Measurements from ENCODE around the gene SLC13A3.

The SLC13A3 gene

DNA sequence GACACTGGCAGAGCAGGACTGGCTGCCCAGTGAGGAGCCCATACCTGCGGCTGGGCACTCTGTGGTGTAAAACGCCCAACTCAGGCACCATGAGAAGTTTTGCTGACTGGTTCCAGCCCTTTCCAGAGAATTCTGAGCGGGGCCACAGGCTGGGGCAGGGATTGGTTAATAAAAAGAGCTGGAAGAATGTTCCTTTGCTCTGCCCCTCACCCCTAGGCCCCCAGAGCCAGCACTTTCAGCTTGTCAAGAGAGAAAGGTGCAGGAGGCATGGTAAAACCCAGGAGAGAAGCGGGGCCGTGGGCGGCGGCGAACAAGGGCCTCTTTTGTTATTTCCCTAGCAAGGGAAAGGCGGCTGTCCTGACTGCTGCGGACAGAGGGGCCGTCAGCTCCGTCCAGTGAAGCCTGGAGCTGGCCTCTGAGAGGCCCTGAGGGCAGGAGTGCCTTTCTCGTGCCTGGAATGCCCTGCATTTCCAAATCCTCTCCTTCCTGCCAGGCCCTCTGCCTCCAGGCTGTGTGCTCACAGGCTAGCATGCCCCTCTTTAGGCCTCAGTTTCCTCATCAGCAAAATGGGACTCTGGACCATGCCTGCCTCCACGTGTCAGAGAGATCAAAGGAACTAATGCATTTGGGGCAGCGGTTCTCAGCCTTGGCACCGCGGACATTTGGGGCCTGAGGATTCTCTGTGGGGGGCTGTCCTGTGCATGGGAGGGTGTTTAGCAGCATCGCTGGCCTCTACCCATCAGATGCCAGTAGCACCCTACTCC, 12.9 kb downstream of the SLC13A3 start:
- DNase-seq (ENCODE audit: extremely low spot score, insufficient read length, low read depth) (no peak), FAIRE-seq (no peak)

DNA sequence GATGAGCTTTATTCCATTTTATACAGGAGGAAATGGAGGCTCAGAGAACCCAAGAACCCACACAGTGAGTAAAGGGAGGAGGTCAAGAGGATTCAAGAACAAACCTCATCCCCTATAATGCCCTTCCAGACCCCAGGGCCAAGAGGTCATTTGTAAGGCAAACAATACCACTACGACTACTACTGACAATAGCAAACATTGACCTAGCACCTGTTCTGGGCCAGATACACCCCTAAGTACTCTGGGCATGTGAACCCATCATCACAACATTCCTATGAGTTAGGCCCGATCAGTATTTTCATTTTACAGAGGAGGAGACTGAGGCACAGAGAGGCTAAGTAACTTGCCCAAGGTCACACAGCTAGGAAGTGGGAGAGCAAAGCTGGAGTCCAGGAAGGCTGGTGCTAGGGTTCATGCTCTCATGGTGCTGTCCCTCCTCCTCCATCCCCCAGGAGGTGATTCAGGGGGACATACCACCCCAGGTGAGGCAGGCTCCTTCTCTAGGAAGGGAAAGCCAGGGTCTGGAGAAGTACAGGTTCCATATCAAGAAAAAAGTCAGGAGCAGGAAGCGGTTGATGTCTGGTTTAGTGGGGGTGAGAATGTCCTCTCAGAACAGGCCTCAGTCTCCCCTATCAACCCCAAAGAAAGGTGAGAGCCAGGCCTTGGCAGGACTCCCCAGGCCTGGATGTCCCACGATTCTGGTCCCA, 13.7 kb downstream of the SLC13A3 start:
- FAIRE-seq (no peak), DNase-seq (ENCODE audit: extremely low spot score, insufficient read length, low read depth) (no peak)

DNA sequence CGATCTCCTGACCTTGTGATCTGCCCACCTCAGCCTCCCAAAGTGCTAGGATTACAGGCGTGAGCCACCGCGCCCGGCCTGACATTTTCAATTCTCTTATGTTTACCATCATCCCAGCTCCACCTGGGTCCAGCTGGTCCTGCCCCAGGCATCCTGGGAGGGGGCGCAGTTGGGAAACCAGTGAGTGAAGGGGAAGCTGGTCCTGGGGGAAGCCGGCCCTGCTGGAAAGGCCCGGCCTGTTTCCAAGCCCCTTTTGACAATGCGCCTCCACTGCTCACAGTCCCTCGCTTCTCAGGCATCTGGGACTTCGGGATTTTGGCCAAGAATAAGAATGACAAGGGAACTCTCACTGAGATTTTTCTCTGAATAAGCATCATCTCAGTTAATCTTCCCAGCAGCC, 14.2 kb downstream of the SLC13A3 start:
- DNase-seq (ENCODE audit: extremely low spot score, insufficient read length, low read depth) (no peak), FAIRE-seq (no peak)

DNA sequence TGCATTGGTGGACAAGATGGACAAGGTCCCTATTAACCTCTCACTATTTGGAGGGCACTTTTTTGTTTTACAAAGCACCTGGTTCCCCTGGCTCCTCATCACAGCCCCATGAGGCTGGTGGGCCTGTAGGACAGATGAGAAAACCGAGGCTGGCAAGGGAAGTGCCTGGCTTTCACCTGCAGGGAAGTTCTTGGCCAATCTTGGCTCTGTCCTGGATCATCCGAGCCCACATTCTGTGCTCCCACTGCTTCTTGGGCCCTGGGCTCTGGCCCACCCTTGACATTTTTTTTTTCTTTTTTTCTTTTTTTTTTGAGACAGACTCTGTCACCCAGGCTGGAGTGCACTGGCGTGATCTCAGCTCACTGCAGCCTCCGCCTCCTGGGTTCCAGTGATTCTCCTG, 14.7 kb downstream of the SLC13A3 start:
- no peak for FAIRE-seq

DNA sequence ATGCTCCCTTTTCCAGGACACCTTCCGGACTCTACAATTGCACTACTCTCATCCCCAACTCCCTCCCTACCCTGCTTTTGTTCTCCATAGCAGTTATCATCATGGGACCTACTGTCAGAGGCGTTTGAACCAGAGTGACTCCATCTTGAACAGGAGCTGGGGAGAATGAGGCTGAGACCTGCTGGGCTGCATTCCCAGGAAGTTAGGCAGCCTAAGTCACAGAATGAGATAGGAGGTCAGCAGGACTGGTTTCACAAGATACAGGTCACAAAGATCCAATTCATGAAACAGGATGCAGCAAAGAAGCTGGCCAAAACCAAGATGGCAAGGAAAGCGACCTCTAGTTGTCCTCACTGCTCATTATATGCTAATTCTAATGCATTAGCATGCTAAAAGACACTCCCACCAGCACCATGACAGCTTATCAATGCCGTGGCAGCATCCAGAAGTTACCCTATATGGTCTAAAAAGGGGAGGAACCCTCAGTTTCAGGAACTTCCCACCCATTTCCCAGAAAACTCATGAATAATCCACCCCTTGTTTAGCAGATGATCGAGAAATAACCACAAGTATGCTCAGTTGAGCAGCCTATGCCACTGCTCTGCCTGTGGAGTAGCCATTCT, 15.6 kb downstream of the SLC13A3 start:
- no peak for FAIRE-seq
- DNase-seq (ENCODE audit: extremely low spot score, insufficient read length, low read depth): no peak

More for the DNA sequence above, 14.7 kb downstream of the SLC13A3 start:
- no peak for DNase-seq (ENCODE audit: extremely low spot score, insufficient read length, low read depth)

DNA sequence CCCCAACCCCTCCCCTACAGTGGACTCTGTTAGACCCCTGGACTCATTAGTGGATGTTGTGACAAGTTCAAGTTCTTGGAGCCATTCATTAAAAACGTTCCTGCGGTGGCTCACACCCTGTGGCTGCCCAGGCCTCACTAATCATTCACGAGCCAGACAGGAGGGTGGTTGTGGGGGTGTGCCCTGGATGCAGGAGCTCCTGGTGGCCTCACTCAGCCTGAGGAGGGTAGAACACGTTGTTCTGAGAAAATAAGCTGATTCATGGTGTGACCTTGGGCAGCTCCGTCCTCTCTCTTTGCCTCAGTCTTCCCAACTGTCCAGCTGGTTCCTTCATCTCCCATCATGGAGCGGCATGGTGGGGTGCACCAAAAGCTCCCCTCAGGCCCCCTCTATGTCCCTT, 16.7 kb downstream of the SLC13A3 start:
- FAIRE-seq: no peak
- DNase-seq (ENCODE audit: extremely low spot score, insufficient read length, low read depth): no peak

DNA sequence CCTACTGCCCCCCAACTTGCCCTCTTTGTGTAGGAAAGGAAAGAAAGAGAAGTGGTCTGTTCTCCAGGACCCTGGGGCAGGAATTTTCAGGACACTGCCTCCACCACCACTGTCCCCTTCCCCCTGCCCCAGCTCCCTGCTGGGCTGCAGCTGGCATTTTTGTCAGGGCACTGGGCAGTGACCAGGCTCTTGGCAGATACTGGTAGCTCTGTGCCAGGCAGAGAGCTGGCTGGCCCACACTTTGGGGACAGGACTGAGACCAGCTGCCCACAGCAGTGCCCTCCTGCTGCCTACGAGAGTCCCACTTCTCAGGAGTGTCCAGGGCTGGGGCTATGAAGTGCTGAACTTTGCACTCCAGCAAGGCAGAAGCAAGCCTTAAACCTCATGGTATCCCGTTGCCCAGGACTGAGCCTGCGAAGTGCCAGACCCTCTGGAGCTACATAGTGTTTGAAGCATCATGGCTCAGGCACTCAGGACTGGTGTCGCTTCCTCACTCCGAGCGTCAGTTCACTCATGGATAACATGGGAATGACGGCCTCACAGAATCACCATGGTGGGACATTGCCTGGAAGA, 19.3 kb downstream of the SLC13A3 start:
- FAIRE-seq (no peak), DNase-seq (ENCODE audit: extremely low spot score, insufficient read length, low read depth) (no peak)

DNA sequence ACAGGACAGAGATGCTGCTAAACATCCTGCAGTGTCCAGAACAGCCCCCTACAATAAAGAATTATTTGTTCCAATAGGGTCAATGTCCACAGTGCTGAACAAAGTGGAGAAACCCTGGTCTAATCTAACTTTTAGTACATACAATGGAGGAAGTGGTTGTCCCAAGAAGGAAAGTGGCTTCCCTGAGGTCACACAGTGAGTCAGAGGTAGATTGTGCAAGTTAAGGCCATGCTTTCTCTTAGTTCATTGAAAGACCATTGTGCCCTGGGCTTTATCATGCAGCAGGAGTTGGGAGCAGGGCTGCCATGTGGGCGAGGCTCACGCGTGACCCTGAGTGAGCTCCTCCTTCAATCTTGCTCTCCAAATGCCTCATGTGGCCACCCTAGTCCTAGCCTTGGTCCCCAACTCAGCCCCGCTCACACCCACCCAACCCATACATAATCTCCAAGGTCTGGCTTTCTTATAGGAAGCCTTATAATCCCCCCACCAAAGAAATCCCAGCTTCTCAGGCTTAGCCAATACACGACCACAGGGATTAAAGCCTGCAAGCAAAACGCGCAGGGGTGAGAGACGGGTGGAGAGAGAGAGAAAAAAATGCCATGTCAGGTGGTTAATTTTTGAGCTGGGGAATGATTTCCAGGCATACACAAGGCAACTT, 19.9 kb downstream of the SLC13A3 start:
- no peak for FAIRE-seq

DNA sequence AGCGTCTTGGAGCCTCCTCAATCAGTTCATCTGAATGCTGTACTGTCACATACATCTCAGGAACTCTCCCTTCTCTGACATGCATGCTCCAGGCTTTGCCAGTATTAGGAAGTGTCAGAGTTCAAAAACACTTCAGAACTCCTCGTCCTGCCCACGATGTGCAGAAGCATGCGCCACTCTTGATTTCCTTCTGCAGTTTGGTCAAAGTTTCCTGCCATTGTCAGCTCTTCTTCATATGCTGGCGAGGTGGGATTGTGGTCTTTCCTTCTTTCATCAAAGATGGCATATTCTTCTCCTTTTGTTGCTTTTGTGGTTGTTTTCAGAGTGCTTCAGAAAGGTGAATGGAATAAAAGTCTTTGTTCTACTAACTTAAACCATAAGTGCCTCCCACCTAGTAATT, 21.0 kb downstream of the SLC13A3 start:
- no peak for DNase-seq (ENCODE audit: extremely low spot score, insufficient read length, low read depth)
- no peak for FAIRE-seq

More for the DNA sequence above, 19.9 kb downstream of the SLC13A3 start:
- no peak for DNase-seq (ENCODE audit: extremely low spot score, insufficient read length, low read depth)

DNA sequence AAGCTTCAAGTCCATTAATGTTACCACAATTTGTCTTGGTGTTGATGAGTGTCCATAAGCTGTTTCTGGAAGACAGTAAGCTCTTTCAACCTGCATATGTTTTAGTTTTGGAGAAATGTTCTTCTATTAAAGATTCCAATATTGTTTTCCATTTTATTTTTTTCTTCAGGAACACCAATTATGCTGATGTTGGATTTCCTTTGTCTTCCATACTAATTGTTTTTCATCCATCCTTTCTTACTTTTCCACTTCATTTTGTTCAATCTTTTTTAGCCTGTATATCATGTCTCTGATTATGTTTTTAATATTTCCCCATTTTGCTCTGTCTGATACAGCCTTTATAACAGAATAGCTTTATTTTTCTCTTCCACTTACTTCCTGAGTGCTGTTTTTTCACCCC, 21.9 kb downstream of the SLC13A3 start:
- DNase-seq (ENCODE audit: extremely low spot score, insufficient read length, low read depth) (no peak), FAIRE-seq (no peak)

DNA sequence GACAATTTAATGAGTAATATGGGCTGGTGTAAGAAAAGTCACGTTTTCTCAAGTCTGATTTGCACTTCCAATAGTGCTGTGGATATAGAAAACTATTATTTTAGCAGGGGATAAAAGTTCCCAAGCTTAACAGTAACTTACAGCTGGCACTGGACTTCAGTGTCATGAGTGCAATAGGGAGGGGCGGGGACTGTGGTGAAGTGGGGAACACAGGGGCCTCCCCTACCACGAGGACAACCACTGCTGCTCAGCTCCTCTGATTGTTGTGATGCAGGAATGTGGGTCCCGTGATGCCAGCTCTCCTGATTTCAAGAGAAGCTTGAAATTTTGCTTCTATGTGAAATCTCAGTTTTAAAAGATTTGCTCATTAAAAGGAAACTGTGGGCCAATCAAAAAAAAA, 24.0 kb downstream of the SLC13A3 start:
- DNase-seq (ENCODE audit: extremely low spot score, insufficient read length, low read depth) (no peak), FAIRE-seq (no peak)

DNA sequence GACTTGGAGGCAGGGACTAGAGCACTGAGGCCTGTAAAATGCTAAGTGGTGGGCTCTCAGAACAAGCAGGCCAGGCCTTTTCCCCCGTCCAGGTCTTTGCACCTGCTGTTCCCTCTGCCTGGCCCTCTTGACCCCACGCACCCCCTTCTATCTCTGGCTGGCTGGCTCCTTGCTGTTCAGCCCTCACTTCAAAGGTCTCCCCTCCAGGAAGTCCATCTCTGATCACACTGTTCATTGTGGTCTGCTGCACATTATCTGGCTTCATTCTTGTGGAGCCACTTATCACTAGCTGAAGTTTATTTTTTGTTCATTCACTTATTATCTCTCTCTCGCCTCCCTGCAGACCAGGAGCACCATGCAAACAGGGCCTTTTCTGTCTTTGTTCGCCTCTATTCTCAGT, 24.5 kb downstream of the SLC13A3 start:
- no peak for FAIRE-seq

DNA sequence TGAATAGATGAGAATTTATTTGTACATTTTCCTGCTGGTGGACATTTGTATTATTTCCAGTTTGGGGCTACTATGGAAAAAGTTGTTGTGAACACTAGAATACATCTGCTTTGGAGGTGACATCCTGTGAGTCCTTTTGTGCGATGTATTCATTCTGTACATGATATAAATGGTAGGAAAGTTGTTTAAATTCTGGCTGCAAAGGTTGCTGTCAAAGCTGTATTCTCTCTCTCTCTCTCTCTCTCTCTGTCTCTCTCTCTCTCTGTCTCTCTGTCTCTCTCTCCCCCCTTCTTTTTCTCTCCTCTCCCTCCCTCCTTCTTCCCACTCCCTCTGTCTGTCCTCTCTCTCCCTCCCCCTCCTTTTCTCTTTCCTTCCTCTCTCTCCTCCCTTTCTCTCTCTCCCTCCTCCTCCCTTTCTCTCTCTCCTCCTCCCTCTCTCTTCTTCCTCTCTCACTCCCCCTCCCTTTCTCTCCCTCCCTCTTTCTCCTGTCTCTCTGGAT, 25.3 kb downstream of the SLC13A3 start:
- no peak for DNase-seq (ENCODE audit: extremely low spot score, insufficient read length, low read depth)
- FAIRE-seq: no peak

More for the DNA sequence above, 24.5 kb downstream of the SLC13A3 start:
- no peak for DNase-seq (ENCODE audit: extremely low spot score, insufficient read length, low read depth)

DNA sequence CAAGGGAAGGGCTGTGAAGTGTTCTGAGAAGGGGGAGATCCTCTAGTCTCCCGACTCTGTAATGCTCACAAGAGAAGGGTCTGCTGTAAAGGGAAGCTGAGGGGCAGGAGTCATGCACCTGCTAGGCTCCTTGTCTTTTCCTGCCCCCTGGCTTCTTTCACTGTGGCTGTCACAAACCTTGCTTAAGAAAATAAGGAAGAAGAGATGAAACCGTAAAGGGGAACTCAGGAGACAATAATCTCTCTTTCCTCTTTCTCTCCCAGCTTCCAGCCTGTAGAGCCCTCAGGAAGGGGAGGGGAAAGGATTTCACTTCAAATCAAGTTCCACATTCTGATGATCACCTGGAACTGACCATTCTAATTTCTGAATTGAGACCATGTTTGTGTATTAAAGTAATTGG, 26.3 kb downstream of the SLC13A3 start:
- FAIRE-seq (no peak), DNase-seq (ENCODE audit: extremely low spot score, insufficient read length, low read depth) (no peak)

DNA sequence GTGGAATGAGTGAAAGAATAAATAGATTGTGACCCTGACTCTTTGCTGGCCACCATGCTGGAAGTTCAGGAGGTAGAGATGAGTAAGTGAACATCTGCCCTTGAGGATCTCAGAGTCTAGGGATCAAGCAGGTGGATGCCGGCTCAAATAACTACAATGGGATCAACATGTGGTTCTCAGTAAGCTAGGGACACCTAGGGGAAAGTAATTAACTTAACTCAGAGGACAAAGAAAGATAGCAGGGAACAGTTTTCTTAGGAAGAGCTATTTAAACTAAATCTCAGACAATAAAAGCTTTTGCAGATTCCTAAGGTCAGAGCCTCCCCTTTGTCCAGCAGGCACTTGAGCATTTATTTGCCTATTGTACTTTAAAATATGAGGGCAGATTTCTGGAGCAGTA, 29.1 kb downstream of the SLC13A3 start:
- no peak for FAIRE-seq
- DNase-seq (ENCODE audit: extremely low spot score, insufficient read length, low read depth): no peak

DNA sequence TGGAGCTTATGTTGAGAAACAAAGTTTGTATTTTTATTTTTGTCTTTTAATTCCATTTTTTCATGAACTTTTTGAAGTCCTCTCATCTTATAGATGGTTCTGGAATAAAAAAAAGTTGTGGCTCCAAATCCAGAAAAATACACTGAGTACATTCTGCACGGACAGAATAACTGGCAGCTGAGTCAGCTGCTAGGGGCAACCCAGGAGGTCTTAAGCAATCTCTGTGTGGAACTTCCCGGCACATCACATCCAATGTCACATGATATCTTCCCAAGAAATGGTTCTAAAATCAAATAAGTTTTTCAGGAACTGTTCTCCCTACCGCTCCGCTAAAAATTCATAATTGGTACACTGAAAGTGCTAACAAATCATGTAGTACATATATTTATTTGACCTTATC, 29.8 kb downstream of the SLC13A3 start:
- no peak for FAIRE-seq
- no peak for DNase-seq (ENCODE audit: extremely low spot score, insufficient read length, low read depth)

DNA sequence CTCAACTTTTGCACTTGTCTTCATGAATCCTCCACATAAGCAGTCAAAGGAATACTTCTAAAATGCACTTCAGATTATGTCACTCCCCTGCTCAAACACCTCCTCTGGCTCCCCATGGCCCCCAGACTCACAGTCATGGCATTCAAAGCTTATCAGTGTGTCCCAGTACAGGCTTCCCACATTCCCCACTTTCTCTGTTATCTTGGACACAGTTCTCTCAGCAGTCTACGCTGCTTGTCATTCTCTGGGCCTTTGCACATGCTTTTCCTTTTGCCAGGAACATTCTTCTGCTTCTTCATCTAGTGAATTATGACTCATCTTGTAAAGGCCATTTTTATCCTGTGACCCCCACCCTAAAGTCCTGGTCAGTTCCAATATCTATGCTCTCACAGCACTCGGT, 31.8 kb downstream of the SLC13A3 start:
- FAIRE-seq (no peak), DNase-seq (ENCODE audit: extremely low spot score, insufficient read length, low read depth) (no peak)

DNA sequence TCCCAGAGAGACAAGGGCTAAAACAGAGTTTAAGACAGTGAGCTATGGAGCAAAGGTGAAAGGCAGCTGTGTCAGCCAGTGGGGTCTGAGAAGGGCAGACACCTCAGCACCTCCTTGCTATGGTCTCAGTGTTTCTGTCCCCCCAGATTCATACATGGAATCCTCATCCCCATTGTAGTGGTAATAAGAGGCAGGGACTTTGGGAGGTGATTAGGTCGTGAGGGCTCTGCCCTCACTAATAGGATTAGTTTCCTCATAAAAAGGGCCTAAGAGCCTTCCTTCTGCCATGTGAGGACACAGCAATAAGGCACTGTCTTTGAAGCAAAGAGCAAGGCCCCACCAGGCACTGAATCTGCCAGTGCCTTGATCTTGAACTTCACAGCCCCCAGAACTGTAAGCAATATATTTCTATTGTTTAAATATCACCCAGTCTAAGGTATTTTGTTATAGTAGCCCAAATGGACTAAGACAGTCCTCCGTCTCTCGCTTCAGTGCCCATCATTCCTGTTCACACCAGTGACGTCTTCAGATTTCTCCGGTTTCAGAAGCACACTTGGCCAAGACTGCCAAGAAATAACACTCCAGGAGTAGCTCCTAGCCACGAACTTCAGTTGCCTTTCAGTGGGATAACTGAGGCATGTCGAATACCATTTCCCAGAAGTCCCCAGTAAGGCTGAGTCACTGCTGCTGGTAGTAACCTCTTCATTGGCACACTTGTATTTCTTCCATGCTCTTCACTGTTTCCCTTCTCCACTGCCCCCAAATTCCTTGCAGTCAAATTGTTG, 32.8 kb downstream of the SLC13A3 start:
- FAIRE-seq: no peak

DNA sequence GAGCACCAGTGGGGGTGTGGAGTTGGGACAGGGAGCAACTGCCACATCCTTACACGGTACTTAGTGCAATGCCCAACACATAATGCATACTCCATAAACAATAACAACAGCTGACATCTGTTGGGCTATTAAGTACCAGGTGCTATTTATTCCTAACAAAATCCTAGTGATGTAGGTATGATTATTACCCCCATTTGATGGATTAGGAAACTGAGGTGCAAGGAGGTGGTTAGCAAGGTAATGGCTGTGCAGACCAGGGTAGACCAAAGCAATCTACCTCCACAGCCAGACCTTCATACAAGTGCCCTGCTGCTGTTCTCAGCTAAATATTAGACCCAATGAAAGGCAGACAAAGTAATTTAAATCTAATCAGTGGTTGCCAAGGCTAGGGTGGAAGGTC, 36.8 kb downstream of the SLC13A3 start:
- DNase-seq (ENCODE audit: extremely low spot score, insufficient read length, low read depth) (no peak), FAIRE-seq (no peak)

More for the DNA sequence above, 32.8 kb downstream of the SLC13A3 start:
- no peak for DNase-seq (ENCODE audit: extremely low spot score, insufficient read length, low read depth)

Measured in GM18507 (cell line).